ENCODE data around the gene ABCA2.
A peak's percentile ranks its signal among the peaks of the same experiment; 100 is the strongest.

The ABCA2 gene

DNA sequence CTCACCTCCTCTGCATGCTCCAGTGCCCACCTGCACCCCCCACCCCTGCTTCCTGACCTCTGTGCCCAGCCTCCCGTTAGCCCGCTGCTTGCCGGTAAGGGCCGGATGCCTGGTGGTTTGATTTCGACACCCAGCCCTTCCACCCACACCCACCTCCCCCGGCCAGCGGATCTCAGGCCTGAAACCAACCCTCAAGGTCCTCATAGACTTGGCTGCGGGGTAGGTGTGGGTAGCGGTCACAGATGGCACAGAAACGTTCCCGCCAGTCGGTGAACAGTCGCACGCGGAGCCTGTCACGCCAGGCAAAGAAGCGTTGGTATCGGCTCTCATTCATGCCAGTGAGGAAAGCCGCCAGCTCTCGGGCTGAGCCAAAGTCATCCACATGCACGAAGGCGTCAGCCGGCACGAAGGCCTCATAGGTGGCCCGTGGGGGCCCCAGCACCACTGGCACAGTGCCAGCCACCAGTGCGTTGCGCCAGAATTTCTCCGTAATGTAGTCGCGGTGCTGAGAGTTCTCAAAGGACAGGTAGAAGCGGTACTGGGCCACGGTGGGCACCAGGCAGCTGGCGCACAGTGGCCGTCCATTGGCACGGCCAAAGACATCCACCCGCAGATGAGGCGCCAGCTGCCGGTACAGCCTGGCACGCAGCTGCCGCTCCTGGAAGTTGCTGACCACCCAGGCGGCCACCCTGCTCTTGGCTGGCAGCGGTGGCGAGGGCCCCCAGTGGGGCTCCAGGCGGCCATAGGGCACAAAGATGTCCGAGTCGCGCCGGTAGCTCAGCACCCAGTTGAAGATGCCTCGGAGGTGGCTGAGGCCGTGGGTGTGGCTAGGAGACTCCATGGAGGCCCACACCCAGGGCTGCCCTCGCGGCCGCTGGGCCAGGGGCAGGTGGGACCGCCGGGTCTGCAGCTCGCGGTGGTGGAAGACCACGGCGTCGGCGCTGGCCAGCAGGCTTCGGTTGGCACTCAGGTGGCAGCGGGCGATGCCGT, 2.8 kb upstream of the ABCA2 start:
- in situ Hi-C loops (cut with HindIII; ENCODE audit: low sequenced_read_pairs) = loop anchor here (25.0 kb wide), 1 partner anchor 244 kb away; the partner anchor contains the start of genes CCDC183 and TMEM141
- no peak for DNase-seq (ENCODE audit: low read depth)
- H3K4me3 ChIP-seq (ENCODE audit: low read depth, low read length) = no peak overlapping the region
- TF ChIP-seq, protein P1, sequence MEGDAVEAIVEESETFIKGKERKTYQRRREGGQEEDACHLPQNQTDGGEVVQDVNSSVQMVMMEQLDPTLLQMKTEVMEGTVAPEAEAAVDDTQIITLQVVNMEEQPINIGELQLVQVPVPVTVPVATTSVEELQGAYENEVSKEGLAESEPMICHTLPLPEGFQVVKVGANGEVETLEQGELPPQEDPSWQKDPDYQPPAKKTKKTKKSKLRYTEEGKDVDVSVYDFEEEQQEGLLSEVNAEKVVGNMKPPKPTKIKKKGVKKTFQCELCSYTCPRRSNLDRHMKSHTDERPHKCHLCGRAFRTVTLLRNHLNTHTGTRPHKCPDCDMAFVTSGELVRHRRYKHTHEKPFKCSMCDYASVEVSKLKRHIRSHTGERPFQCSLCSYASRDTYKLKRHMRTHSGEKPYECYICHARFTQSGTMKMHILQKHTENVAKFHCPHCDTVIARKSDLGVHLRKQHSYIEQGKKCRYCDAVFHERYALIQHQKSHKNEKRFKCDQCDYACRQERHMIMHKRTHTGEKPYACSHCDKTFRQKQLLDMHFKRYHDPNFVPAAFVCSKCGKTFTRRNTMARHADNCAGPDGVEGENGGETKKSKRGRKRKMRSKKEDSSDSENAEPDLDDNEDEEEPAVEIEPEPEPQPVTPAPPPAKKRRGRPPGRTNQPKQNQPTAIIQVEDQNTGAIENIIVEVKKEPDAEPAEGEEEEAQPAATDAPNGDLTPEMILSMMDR (IDR thresholded peaks at IDR 0.05; ENCODE audit: low read depth, low read length, missing control alignments) = no peak

DNA sequence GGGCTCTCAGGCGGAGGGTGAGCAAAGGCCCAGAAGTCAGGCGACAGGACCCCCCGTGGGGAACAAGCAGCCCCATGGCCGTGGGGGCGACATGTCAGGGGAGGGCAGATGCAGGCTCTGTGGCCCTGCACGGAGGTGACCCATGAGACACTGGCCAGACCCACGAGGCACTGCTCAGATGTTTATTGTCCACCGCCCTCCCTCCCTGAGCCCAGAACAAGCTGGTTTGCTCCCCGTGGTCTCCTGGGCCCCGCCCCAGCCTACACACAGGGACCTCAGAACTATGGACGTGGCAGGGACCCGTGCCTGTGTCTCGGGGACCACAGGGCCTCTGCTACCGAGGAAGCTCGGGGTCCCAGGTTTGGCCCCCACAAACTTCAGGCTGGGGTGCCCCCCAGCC, 2.0 kb upstream of the ABCA2 start:
- in situ Hi-C loops (cut with HindIII; ENCODE audit: low sequenced_read_pairs) = loop anchor here (25.0 kb wide), 1 partner anchor 243 kb away; the partner anchor contains the start of genes CCDC183 and TMEM141
- no peak overlapping the region for H3K4me3 ChIP-seq (ENCODE audit: low read depth, low read length)
- TF ChIP-seq, protein P1 (IDR thresholded peaks at IDR 0.05; ENCODE audit: low read depth, low read length, missing control alignments) = no peak
- DNase-seq (ENCODE audit: low read depth) = no peak

DNA sequence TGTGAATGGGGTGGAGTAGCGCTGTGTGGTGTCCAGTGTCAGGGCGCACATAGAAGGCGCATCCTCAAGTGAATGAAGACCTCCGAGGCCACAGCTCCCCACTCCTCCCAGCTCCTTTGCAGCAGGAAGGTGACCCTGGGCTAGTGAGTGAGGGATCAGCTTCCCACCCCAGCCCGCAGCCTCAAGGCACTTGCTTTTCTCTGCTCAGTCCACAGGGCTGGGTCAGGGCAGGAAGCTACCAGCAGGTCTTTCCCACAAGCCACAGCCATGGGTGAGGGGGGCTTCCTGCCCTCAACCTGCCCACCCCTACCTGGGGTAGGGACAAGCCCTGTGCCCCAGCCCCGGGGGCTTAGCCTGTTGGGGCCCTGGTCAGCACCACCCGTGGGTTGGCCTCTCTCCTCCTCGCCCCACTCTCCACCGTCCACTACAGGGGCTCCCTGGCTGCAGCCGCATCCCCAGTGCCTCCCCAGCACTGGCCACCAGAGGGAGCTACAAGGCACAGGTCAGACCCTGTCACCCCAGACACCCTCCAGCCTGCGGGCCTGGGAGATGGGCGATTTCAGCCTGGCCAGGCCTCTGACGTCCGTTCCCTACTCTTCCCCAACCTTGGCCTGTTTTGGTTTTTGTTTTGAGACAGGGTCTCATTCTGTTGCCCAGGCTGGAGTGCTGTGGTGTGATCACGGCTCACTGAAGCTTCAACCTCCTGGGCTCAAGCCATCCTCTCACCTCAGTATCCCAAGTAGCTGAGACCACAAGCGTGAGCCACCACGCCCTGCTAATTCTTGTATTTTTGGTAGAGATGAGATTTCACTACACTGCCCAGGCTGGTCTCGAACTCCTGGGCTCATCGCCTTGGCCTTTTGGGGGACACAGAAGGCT, 1.3 kb upstream of the ABCA2 start:
- in situ Hi-C loops (cut with HindIII; ENCODE audit: low sequenced_read_pairs) = loop anchor here (25.0 kb wide), 1 partner anchor 242 kb away; the partner anchor contains the start of genes CCDC183 and TMEM141
- no peak for DNase-seq (ENCODE audit: low read depth)
- no peak overlapping the region for H3K4me3 ChIP-seq (ENCODE audit: low read depth, low read length)
- TF ChIP-seq, protein P1 (IDR thresholded peaks at IDR 0.05; ENCODE audit: low read depth, low read length, missing control alignments) = peak; percentile 96

DNA sequence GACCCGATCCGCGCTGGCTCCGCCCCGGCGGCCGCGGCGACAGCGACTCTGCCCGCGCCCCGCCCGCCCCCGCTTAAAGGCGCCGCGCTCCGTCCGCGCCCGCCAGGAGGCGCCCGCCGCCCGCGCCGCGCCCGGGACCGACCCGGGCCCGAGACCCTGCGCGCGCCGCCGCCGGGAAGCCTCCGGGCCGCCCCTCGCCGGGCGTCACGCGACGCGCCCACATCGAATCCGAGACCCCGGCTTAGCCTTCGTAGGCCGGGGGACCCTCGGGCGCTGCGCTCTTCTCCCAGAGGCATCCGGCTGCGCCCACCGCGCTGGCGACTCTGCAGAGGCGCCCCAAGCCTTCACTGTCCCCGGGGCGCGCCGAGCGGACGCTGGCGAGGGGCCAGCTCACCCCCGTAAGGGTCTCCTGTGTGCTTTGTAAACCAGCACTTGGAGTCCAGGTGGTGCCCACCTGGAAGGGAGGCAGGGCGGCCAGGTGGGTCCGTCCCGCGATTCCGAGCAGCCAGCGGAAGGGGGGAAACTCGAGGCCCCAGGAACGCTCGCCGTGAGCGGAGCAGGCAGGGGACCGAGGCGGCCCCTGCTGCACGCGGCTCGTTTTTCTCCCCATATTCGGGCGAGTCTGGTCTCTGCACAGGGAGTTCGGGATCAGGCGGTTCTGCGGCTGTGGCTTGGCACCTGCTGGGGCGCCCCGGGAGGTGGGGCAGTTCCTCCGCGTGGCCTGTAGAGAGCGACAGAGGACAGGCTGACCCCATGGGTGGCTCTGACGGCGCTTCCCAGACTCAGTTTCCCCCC, 423 bp upstream of the ABCA2 start:
- TF ChIP-seq, protein P1 (IDR thresholded peaks at IDR 0.05; ENCODE audit: low read depth, low read length, missing control alignments) = peak; percentile 3
- H3K4me3 ChIP-seq (ENCODE audit: low read depth, low read length) = peak overlapping the region; percentile 42
- in situ Hi-C loops (cut with HindIII; ENCODE audit: low sequenced_read_pairs) = loop anchor here (25.0 kb wide), 1 partner anchor 241 kb away; the partner anchor contains the start of genes CCDC183 and TMEM141
- DNase-seq (ENCODE audit: low read depth) = no peak

DNA sequence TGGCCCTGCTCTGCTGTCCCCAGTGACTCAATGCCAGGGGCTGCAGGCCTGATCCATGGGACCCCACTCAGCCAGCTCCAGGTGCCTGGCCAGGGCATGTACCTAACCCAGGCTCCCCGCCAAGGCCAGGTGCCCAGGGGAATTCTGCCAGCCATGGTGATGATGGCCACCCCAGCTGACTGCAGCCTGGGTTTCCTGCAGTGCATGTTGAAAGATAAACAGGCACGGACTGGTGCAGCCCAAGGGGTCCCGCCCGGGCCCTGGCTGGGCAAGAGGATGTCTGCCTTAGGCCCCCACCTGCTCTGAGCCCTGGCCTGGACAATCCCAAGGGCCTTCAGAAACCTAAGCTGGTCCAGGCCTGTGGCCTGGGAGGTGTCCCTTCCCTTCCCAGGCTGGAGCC, 1.2 kb downstream of the ABCA2 start:
- DNase-seq (ENCODE audit: low read depth) = no peak
- in situ Hi-C loops (cut with HindIII; ENCODE audit: low sequenced_read_pairs) = loop anchor here (25.0 kb wide), 1 partner anchor 240 kb away; the partner anchor contains the start of genes CCDC183 and TMEM141
- TF ChIP-seq, protein P1 (IDR thresholded peaks at IDR 0.05; ENCODE audit: low read depth, low read length, missing control alignments) = no peak
- H3K4me3 ChIP-seq (ENCODE audit: low read depth, low read length) = no peak overlapping the region

Data from astrocyte of the cerebellum (primary cell).